ENCODE results near the gene PPP5C. TPM values are rescaled to one million over a fixed set of nuclear protein-coding genes. Genes with fewer than 3 reads are reported as not detected.
A peak's percentile ranks its signal among the peaks of the same experiment; 100 is the strongest.

The PPP5C gene
- total and polyA plus RNA-seq, 9 of the 15 experiments (the other 6 are each of a cell fraction or from before 2014, with no cell fraction given) = 1.9 to 166 (median 108) TPM

DNA sequence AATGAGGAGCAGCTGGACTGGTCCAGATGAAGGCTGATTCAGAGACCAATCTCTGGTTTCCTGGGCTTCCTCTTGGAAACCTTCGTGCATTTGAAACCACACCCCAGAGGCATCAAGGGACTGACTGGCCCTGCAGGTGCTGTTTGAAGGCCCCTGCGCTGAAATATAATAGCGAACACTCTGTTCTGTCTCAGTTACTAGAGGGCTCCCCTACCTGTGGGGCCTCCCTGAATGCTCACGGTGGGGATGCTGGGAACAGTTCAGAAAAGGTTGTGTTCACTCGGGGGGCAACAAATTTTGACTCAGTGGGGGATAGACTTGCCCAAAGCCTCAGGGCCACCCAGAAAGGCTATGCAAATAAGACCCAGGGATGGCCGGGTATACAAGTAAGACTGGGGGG lies 60.1 kb downstream of the PPP5C start:
- no peaks in the 10 kb centered on the region for H3K27me3 ChIP-seq (ENCODE audit: control insufficient read depth in 2 of 2, insufficient read depth in 2 of 2, low read length in 2 of 2)

More for the DNA sequence above, 60.1 kb downstream of the PPP5C start:
- Histone ChIP-seq H3K27ac (ENCODE audit: extremely low read depth, low read depth, low read length) (no peak overlapping the region), H3K4me1 (replicated peaks in 1 of 2; ENCODE audit: control insufficient read depth in 2 of 2, insufficient read depth in 2 of 2, low read length in 2 of 2) (peaks cover 30 to 45% of the 10 kb centered on the region in 2 experiments), H3K9ac (ENCODE audit: insufficient read depth in 1 of 2, low read depth in 2 of 2, low read length in 2 of 2) (no peak overlapping the region), H3K4me2 (ENCODE audit: insufficient read depth, low read length) (no peak overlapping the region), H3K4me3 (no peak overlapping the region), H4K20me1 (replicated peaks; ENCODE audit: control insufficient read depth, insufficient read depth, low read length) (peaks cover 16% of the 10 kb centered on the region; the same call in 1 of the 2 replicates), H2AFZ (ENCODE audit: low read depth, low read length) (no peak overlapping the region), H3K79me2 (ENCODE audit: control insufficient read depth, insufficient read depth, low read length) (peaks cover 20% of the 10 kb centered on the region), H3K9me1 (ENCODE audit: control insufficient read depth, insufficient read depth, low read length) (peaks cover 4% of the 10 kb centered on the region), H3K36me3 (ENCODE audit: control insufficient read depth, insufficient read depth, low read length) (peaks cover 18% of the 10 kb centered on the region), H3K9me3 (replicated peaks; ENCODE audit: control insufficient read depth, insufficient read depth, low read depth, low read length) (no peaks in the 10 kb centered on the region)
- no peak for FAIRE-seq
- intact Hi-C loops (cut with micrococcal nuclease) = no loop called here
- in situ Hi-C loops (cut with MboI) = no loop called here
- 35% methylated on average over 6 of the region's 6 CpGs for WGBS (ENCODE audit: insufficient coverage, low coverage, missing lambda C conversion rate)
- ChIA-PET CTCF (ENCODE audit: low intra/inter-chr PET ratio) (interaction anchor here (1.2 kb wide), 1 partner anchor 12 kb away, joined by 4 read pairs; no protein-coding TSS in a partner anchor), POLR2A (no interaction called here)
- no peak for TF ChIP-seq CBFB (CRISPR knock-in tag; IDR thresholded peaks at IDR 0.05)
- no peak for TF ChIP-seq MGA (IDR thresholded peaks at IDR 0.05)
- no peak for TF ChIP-seq WHSC1 (IDR thresholded peaks at IDR 0.05; ENCODE audit: low read length)
- TF ChIP-seq ETS2 (tag; IDR thresholded peaks at IDR 0.05; ENCODE audit: borderline replicate concordance, poor library complexity, severe bottlenecking) = no peak
- TF ChIP-seq KDM5B (IDR thresholded peaks at IDR 0.05; ENCODE audit: insufficient replicate concordance, low read depth, low read length) = peak; percentile 32
- DNase-seq (ENCODE audit: extremely low read depth in 1 of 4, low spot score in 3 of 4) = no peak
- no TSS peak for BruUV-seq (replicated peaks)
- ATAC-seq = no peak
